ENCODE measurements around the gene TMEM42.
A peak's percentile ranks its signal among the peaks of the same experiment; 100 is the strongest.
"Not testable (repeated sequence)": the region's sequence is repeated elsewhere in the genome, so short reads cannot be mapped to it uniquely, and the experiment has no call there.

The TMEM42 gene

DNA sequence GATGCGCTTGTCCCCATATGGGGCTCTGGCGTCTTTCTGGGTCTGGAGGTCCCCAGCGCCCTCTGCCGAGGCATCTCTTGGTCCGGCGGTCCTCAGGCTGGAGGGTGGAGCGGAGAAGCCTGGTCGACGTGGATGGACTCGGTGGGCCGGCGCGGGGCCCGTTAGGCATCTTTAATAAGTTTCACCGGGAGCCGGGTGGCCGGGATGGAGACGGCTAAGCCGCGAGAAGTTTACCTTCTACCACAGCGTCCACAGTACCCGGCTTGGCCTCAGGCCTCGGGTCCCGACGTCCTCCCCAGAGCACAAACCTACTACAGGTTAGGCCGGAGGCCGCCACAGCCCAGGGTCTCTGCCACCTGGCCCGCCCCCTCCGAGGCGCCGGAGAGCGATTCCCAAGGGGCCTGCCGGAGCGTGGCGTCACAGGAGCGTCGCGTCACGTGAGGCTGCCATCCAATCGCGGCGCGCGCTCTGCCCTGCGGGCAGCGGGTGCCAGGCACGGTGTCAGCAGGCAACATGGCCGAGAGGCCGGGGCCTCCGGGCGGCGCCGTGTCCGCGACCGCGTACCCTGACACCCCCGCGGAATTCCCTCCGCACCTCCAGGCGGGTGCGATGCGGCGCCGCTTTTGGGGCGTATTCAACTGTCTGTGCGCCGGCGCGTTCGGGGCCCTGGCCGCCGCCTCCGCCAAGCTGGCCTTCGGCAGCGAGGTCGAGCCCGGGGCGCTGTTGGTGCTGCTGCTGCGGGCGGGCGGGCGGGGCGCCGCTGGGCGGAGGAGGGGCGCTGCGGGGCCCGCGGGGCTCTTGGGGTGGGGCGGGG, at the start of gene TMEM42:
Gene TMEM42 (plus strand): TSS at position 501 of the 814 bp plus-strand sequence. CDS start 13 bp downstream, at position 514.
- peak; percentile 94 for DNase-seq (ENCODE audit: low read depth)

DNA sequence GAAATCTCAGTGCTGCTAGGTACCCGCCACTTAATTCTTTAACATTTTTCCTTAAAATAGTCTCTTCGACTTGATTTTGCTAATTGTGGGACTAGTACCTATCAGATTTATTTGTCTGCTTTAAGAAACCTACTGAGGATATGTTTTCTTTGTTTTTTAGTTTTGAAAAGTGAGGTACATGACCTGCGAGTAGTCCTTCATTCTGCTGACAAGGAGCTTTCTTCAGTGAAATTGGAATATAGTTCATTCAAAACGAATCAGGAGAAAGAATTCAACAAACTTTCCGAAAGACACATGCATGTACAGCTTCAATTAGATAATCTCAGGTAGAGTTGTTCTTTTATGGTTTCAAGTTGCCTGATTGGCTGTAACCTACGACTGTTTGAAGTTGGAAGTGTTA, 47.0 kb upstream of the TMEM42 start:
- no peak for DNase-seq (ENCODE audit: low read depth)

DNA sequence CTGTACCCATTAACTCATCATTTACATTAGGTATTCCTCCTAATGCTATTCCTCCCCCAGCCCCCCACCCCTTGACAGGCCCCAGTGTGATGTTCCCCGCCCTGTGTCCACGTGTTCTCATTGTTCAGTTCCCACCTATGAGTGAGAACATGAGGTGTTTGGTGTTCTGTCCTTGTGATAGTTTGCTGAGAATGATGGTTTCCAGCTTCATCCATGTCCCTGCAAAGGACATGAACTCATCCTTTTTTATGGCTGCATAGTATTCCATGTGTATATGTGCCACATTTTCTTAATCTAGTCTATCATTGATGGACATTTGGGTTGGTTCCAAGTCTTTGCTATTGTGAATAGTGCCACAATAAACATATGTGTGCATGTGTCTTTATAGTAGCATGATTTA, 45.4 kb upstream of the TMEM42 start:
- not testable (repeated sequence) for DNase-seq (ENCODE audit: low read depth)

DNA sequence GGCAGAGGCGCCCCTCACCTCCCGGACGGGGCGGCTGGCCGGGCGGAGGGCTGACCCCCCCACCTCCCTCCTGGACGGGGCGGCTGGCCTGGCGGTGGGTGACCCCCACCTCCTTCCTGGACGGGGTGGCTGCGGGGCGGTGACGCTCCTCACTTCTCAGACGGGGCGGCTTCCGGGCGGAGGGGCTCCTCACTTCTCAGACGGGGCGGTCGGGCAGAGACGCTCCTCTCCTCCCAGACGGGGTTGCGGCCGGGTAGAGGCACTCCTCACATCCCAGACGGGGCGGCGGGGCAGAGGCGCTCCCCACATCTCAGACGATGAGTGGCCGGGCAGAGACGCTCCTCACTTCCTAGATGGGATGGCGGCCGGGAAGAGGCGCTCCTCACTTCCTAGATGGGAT, 40.5 kb upstream of the TMEM42 start:
- not testable (repeated sequence) for DNase-seq (ENCODE audit: low read depth)

DNA sequence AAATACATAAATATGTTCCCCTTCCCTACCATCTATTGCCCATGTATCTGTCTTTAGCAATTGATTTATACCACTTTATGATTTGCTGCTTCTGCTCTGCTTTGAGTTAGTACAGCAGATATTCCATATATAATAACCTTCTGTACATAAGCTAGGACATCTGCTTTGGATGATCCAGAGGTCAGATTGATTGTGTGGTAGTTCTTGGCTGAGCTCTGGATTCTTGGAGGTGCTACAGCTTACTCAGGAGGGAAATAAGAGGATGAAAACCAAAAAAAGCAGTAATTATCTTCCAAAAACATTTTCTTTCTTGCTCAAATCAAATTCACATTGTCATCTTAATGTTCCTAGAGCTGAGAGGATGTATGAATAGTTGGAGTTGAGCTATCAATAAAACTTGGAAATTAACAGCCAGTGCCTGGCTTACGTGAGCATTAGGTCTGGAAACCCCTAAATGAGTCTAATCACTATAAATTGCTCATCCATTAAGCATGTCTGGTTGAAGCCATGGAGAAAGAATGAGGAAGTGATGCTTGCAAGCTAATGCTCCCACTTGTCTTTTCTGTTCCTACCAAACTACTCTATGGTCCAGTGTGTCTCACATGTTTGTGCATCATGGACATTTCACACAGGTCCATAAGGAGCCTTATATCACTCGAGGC, 36.3 kb upstream of the TMEM42 start:
- DNase-seq (ENCODE audit: low read depth), result peak; percentile 84

DNA sequence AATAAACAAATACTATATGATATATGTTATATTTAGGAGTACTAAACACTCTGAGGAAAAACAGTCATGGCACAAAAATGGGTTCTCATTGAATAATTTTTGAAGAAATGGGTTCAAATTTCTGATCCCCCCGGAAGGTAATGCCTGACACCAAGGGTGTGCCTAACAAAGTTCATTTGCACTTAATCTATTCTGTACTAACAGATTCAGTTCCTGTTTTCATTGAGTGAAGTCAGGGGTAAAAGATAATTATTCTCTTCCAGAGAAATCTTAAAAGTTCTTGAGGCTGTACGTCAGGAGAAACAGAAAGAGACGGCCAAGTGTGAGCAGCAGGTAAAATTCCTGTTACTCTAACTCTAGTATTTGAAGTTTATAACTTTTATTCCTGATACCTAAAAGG, 34.5 kb upstream of the TMEM42 start:
- DNase-seq (ENCODE audit: low read depth), result no peak

DNA sequence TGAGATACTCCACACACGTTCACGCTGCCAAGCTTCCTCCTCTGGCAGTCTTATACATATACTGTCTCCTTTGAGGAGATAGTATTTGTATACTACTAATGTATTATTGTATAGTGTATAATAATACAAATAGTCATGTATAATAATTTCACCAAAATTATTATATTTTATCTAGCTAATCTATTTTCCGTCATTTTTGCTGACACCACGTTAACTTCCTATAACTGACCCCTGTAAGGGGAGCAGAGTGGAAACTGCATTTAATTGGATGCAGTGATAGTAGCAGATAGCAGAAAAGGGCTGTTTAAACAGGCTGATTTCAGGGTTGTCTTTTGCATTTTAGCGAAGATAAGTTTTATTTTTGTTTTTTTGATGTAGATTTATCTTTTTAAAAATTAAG, 30.5 kb upstream of the TMEM42 start:
- no peak for DNase-seq (ENCODE audit: low read depth)

DNA sequence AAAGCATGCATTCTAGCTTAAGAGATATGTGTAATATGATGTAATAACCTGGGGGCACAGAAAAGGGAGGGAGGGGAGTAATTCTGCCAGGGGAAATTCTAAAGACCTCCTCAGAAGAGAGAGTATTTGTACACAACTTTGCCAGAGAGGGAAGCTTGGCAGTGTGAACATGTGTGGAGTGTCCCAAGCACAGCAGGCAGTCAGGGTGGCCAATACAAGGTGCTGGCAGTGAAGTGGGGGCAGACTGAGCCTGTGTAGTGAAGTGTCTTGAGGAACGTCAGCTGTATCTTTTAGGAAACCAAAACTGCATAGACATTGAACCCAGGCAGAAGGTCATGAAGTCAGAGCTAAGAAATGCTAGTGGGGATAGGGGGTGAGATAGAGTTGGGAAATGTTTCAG, 29.7 kb upstream of the TMEM42 start:
- DNase-seq (ENCODE audit: low read depth), result no peak

DNA sequence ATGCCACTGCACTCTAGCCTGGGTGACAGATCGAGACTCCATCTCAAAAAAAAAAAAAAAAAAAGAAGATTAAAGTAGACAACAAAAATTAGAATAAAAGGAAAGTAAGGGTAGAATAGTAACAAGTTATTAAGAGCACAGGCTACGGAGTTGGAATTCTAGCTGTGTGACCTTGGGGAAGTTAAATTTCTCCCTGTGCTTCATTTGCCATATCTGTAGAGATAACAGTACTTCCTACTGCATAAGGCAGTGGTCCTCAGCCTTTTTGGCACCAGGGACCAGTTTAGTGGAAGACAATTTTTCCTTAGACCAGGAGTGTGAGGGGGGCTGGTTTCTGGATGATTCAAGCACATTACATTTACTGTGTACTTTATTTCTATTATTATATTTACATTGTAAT, 28.7 kb upstream of the TMEM42 start:
- no peak for DNase-seq (ENCODE audit: low read depth)

DNA sequence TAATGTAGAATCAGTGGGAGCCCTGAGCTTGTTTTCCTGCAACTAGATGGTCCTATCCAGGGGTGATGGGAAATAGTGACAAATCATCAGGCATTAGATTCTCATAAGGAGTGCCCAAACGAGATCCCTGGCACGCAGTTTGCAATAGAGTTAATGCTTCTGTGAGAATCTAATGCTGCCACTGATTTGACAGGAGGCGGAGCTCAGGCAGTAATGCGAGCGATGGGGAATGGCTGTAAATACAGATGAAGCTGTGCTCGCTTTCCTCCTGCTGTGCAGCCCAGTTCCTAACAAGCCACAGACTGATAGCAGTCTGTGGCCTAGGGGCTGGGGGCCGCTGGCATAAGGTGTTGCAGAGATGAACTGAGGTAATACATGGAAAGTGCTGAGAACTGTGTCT, 28.3 kb upstream of the TMEM42 start:
- DNase-seq (ENCODE audit: low read depth), result no peak

DNA sequence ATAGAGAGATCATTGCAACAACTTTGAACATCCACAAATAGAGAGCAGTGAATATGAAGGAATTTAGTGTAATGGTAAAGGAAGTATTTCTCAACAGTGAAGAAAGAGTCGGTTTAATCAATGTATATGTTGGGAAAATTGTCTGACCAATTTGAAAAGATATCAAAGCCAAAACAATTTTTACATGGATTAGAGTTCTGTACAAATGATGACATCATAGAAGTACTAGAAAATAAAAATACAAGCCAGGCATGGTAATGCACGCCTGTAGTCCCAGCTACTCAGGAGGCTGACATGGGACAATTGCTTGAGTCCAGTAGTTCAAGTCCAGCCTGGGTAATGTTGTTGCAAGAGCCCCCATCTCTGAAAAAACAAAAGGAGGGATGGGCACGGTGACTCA, 26.0 kb upstream of the TMEM42 start:
- DNase-seq (ENCODE audit: low read depth), result no peak

DNA sequence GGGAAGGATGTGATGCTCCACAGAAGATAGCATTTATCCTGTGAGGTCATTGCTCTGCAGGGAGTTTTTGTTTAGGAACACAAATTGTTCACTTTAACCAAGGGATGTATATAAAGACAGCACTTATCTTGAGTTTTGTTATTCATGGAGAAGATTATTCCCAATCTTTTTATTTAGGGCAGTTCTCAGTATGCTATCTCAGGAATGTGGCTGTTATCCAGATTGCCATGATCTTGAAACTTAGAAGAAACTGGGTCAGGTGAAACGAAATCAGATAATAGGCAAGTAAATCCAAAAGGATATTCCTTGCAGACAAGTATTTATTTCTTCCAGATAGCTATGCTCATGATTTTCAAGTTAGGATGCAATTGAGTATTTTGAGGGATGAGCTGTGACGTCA, 19.3 kb upstream of the TMEM42 start:
- DNase-seq (ENCODE audit: low read depth), result peak; percentile 87

DNA sequence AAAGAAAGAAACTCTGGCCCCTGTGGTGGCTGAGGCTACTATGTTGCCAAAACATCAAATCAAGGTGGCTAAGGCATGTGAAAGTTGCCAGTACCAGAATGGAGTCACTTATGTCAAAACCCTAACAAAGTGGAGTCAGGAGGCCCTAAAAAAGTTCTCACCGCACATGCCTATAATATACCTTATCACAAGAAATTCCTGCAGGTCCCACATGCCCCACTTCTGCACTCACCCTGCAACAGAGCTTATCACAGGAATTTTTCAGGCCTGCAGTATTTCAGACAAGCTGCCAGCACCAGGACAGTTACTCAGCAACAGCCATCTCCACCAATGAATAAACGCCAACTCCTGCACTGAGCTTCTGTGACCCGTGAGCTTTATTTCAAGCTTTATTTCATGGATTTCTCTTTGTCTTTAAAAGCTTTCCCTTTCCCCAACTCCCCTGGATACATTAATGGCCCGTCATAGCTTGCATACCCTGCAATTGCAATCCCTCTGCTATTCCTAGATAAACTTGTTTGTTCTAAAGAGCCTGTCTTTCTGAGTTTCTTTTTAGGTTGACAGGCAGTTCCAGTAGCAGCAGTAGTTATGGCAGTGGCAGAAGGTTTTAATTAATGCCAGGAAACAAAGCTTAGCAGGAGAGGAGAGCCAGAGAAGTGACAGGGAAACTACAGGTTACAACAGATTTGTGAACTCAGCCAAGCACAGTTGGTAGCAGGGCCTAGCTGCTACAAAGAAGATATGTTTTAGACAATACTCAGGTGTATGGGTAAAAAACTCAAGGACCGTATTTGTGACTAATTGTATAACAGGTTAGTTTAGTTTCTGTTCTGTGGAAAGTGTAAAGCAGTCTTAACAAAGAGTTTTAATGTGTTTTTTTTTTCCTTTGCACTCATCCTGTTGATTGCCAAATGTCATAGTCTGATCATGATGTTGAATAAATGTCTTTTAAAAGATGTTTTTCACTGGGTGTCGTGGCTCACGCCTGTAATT, 15.9 kb upstream of the TMEM42 start:
- DNase-seq (ENCODE audit: low read depth), result peak; percentile 99

DNA sequence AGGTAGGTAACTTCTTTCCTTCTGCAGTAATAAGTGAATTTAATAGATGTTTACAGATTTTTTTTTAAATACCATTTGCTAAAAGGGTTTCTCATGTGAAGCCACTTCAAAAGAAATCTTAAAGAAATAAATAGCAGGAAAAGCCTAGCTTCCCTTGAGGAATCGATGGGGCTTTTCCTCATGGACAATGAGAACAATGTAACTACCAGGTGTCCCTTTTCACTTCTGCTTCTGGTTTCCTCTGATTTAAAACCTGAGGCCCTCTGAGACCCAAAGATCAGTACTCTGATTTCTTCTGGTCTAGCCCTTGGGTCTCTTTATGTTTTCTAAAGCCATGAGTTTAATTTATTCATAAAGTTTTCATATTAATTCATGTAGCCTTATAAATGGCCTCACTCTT, 13.1 kb upstream of the TMEM42 start:
- no peak for DNase-seq (ENCODE audit: low read depth)

DNA sequence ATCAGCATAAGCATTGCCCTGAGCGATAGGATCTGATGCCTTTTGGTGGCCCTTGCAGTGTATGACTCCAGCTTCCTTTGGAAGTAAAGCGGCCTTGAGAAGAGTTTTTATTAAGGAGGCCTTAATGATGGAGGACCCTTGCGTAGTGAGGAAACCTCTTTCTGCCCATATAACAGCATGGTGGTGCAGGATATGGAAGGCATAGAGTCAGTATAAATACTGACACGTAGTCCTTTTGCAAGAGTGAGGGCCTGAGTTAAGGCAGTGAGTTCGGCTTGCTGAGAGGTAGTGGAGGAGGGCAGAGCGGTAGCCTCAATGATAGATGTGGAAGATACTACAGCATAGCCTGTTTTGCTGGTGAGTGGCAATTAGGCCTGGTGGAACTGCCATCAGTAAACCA, 5.0 kb upstream of the TMEM42 start:
- not testable (repeated sequence) for DNase-seq (ENCODE audit: low read depth)

DNA sequence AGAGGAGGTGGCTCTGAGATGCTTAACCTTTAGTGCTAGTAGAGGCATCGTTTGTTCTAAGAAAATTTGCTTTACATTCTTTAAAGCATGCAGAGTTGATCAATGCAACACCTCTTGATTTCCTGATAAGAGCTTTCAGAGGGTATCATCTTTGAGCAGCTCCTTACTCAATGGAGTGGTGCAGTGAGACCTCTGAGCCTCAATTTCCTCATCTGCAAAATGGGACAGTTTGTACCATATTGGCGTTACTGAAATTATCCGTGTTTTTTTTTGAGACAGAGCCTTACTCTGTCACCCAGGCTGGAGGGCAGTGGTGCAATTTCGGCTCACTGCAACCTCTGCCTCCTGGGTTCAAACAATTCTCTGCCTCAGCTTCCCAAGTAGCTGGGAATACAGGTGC, 1.6 kb upstream of the TMEM42 start:
- DNase-seq (ENCODE audit: low read depth), result no peak

DNA sequence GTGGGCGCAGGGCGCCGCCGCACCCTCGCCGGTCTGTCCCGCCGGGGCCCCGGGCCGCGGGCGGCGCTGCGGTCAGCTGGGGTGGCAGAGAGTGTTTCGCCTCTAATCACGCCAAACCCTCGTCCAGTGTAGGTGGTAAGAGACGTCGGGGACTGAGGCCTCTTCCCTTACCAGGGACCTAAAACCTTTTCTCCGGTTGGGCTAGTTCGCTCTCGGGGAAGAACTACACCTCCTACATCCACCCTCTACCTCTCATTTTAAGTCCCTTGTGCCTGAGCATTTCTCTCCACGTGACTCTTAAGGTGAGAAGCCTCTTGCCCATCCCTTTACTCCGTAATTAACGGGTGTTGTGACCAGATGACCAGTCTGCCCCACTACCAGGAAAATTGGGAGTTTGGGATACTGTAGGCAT, 520 bp downstream of the TMEM42 start:
- peak; percentile 44 for DNase-seq (ENCODE audit: low read depth)

DNA sequence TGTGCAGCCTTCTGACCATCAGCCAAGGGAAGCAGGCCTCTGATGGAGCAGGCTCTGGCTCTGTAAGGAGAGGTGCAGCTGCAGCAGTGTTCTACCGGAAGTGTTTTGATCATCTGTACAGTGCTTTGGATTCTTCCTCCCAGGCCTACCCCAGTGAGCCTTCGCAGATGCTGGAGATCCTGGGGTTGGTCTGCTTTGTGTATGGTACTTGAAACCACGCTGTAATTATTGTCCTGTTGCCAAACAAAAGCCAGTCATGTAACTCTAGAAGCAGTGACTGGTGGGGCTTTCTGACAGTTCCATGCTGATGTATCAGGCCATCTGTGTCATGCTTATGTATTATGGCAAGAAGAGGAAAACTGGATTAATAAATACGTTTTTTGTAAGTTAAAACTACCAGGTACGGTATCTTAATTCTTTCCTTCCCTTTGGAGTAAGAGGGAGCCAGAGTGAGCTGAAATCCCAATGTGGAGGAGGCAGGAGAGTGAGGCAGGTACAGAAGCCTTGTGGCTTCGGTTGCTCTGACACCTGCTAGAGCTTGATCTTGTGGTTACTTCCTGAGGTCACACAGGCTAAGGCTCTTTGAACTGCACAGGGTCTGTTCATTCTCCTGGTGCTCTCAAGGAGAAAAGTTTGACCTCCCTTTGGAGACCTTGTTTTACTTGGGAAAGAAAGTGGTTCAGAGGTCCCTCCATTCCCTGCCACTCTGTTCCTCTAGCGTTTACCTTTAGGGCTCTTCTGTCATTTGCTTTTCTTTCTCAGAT, 3.7 kb downstream of the TMEM42 start:
- DNase-seq (ENCODE audit: low read depth), result no peak

DNA sequence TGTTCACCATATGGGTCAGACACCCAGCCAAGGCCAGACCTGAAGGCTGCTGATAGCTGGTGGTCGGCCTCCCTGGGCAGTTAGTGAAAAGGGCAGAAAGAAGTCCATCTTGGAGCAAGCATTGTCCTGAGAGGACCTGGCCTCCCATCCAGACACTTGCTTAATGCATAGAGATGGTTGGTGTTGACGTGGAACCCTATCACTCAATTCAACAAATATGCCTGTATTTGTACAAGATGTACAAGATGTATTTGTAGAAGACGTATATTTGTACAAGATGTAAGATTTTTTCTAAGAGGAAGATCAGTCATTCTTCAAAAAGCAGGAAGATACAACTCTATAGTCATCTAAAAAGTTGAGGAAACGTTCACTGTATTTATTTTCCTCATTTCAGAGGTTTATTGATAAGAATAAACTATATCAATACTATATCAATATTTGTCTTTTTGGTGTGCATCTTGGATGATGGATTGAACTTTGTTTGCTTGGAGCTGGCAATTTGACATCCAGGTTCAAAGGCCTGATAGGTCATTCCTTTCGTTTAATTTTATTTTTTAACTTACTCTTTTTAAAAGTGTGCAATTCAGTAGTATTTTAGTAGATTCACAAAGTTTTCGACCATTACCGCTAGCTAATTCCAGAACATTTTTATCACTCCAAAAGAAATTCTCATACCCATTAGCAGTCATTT, 5.9 kb downstream of the TMEM42 start:
- no peak for DNase-seq (ENCODE audit: low read depth)

DNA sequence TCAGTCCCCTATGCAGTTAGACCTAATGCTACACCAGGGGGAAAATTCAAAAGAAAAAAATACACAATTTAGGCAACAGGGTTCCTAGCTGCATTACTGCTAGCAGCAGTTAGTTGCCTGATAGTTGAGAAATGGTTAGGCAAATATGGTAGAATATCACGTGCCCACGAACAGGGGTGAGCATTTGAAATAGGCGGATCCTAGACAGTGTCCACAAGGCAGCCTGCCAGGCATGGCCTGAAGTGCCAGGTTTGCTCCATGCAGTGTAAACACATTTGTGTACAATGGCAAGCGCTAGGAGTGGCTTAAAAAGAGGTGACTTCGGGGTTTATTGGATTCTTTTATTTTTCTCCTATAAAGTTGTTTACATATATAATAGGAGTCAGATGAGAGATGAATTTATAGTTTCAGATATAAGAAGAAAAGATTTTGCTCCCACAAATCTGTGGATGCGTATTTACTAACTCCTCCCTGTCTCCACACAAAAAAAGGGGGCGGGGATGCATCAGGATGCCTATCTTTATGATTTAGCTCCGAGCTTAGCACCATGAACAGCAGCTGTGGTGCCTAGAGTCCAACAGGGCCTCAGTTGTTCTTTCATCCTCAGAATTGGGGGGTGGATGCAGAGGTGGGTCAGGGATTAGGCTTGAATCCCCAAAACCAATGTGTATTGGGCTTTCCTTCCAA, 8.8 kb downstream of the TMEM42 start:
- DNase-seq (ENCODE audit: low read depth), result no peak
